ENCODE measurements around the gene FNDC10.

The FNDC10 gene

DNA sequence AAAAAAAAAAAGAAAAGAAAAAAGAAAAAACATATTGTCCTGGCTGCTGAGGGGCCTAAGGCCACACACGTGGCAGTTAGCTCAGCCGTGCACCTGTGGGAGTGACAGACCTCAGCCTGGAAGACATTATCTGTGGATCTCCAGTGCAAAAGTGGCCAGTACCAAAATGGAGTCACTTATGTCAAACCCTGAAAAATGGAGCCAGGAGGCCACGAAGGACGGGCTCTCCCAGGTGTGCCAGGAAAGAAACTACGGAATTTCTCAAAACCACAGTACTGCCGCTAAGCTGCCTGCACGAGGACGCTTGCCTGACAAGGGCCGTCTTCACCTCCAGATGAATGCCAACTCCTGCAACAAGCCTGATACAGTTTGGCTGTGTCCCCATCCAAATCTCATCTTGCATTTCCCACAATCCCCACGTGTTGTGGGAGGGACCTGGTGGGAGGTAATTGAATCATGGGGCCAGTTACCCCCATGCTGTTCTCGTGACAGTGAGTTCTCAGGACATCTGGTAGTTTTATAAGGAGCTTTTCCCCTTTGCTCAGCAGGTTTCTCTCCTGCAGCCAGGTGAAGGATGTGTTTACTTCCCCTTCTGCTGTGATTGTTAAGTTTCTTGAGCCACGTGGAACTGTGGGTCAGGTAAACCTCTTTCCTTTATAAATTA lies 10.0 kb upstream of the FNDC10 start:
- Histone ChIP-seq H3K4me1 (ENCODE audit: control insufficient read depth in 1 of 2, insufficient read depth in 1 of 2, low read depth in 1 of 2, low read length in 1 of 2) (peaks cover 42 to 43% of the 10 kb centered on the region in 2 experiments), H3K36me3 (no peaks in the 10 kb centered on the region), H3K27ac (peak overlapping the region; percentile 68), H3K4me3 (ENCODE audit: low read depth in 1 of 2, low read length in 1 of 2) (no peak overlapping the region), H3K9me3 (no peaks in the 10 kb centered on the region), H3K27me3 (no peaks in the 10 kb centered on the region)
- TF ChIP-seq, protein P1, sequence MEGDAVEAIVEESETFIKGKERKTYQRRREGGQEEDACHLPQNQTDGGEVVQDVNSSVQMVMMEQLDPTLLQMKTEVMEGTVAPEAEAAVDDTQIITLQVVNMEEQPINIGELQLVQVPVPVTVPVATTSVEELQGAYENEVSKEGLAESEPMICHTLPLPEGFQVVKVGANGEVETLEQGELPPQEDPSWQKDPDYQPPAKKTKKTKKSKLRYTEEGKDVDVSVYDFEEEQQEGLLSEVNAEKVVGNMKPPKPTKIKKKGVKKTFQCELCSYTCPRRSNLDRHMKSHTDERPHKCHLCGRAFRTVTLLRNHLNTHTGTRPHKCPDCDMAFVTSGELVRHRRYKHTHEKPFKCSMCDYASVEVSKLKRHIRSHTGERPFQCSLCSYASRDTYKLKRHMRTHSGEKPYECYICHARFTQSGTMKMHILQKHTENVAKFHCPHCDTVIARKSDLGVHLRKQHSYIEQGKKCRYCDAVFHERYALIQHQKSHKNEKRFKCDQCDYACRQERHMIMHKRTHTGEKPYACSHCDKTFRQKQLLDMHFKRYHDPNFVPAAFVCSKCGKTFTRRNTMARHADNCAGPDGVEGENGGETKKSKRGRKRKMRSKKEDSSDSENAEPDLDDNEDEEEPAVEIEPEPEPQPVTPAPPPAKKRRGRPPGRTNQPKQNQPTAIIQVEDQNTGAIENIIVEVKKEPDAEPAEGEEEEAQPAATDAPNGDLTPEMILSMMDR (IDR thresholded peaks at IDR 0.05), result no peak

DNA sequence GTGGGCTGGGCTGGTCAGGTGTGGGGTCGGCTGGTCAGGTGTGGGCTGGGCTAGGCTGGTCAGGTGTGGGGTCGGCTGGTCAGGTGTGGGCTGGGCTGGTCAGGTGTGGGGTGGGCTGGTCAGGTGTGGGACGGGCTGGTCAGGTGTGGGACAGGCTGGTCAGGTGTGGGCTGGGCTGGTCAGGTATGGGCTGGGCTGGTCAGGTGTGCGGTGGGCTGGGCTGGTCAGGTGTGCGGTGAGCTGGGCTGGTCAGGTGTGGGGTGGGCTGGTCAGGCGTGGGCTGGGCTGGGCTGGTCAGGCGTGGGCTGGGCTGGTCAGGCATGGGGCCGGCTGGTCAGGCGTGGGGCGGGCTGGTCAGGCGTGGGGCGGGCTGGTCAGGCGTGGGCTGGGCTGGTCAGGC lies 6.3 kb upstream of the FNDC10 start:
- TF ChIP-seq, protein P1 (IDR thresholded peaks at IDR 0.05), result no peak
- H3K4me3 ChIP-seq (ENCODE audit: low read depth in 1 of 2, low read length in 1 of 2), result peak overlapping the region in 1 of 2 experiments; percentile 44
- H3K36me3 ChIP-seq, result no peaks in the 10 kb centered on the region
- H3K9me3 ChIP-seq, result no peaks in the 10 kb centered on the region
- no peaks in the 10 kb centered on the region for H3K27me3 ChIP-seq
- peak overlapping the region; percentile 98 for H3K27ac ChIP-seq
- peaks cover 41 to 43% of the 10 kb centered on the region in 2 experiments for H3K4me1 ChIP-seq (ENCODE audit: control insufficient read depth in 1 of 2, insufficient read depth in 1 of 2, low read depth in 1 of 2, low read length in 1 of 2)

DNA sequence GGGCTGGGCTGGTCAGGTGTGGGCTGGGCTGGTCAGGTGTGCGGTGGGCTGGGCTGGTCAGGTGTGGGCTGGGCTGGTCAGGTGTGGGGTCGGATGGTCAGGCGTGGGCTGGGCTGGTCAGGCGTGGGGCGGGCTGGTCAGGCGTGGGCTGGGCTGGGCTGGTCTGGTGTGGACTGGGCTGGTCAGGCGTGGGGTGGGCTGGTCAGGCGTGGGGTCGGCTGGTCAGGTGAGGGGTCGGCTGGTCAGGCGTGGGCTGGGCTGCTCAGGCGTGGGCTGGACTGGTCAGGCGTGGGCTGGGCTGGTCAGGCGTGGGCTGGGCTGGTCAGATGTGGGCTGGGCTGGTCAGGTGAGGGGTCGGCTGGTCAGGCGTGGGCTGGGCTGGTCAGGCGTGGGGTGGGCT lies 5.8 kb upstream of the FNDC10 start:
- Histone ChIP-seq H3K4me1 (ENCODE audit: control insufficient read depth in 1 of 2, insufficient read depth in 1 of 2, low read depth in 1 of 2, low read length in 1 of 2) (peaks cover 46 to 47% of the 10 kb centered on the region in 2 experiments), H3K36me3 (no peaks in the 10 kb centered on the region), H3K4me3 (ENCODE audit: low read depth in 1 of 2, low read length in 1 of 2) (no peak overlapping the region), H3K9me3 (no peaks in the 10 kb centered on the region), H3K27ac (no peak overlapping the region), H3K27me3 (peaks cover 1% of the 10 kb centered on the region)
- TF ChIP-seq, protein P1 (IDR thresholded peaks at IDR 0.05), result no peak

DNA sequence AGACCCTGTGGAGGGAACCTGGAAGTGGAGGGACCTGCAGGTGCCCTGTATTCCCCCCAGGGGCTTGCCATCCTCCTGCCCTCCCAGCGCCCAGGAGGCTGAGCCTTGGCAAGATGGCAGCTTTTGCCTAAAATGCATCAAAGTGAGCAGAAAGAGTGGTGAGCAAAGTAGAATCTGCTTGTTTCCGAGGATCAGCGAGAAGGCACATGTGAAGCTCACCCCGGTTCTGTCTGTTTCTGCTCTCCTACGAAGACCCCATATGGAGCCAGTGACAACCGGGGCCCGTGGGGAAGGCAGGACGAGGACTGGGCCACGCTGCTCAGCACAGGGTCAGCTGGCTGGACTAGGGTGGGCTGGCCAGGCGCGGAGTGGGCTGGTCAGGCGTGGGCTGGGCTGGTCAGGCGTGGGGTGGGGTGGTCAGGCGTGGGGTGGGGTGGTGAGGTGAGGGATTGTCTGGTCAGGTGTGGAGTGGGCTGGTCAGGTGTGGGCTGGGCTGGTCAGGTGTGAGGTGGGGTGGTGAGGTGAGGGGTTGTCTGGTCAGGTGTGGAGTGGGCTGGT lies 5.2 kb upstream of the FNDC10 start:
- no peaks in the 10 kb centered on the region for H3K36me3 ChIP-seq
- no peaks in the 10 kb centered on the region for H3K9me3 ChIP-seq
- H3K4me1 ChIP-seq (ENCODE audit: control insufficient read depth in 1 of 2, insufficient read depth in 1 of 2, low read depth in 1 of 2, low read length in 1 of 2), result peaks cover 46 to 47% of the 10 kb centered on the region in 2 experiments
- H3K27me3 ChIP-seq, result peaks cover 7% of the 10 kb centered on the region
- no peak overlapping the region for H3K4me3 ChIP-seq (ENCODE audit: low read depth in 1 of 2, low read length in 1 of 2)
- TF ChIP-seq, protein P1 (IDR thresholded peaks at IDR 0.05), result no peak
- peak overlapping the region; percentile 8 for H3K27ac ChIP-seq

DNA sequence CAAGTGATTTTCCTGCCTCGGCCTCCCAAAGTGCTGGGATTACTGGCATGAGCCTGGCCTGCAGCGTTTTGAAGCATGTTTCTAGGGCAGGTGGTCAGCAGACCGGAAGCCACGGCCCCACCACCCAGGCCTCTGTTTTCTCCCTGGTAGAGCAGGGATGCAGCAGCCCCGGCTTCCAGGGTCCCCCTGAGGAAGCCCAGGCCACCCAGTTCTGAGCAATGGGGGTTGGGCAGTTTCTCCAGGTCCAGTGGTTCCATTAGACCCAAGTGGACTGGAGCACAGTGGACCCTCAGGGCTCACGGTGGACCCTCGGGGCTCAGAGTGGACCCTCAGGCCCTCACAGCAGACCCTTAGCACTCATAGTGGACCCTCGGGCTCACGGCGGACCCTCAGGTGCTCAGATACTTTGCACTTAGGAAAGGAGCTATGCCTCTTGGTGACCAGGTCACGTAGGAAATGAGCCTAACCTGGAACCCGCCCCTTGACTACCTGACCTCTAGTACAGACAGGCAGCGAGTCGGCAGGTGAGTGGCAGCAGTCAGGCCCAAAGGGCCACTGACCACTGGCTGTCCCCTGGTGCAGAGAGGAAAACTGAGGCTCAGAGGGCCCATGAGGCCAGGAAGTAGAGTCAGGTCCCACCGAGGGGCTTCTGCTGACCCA lies 4.6 kb upstream of the FNDC10 start:
- Histone ChIP-seq H3K4me3 (ENCODE audit: low read depth in 1 of 2, low read length in 1 of 2) (no peak overlapping the region), H3K27me3 (peaks cover 8% of the 10 kb centered on the region), H3K36me3 (no peaks in the 10 kb centered on the region), H3K9me3 (no peaks in the 10 kb centered on the region), H3K27ac (peak overlapping the region; percentile 8), H3K4me1 (ENCODE audit: control insufficient read depth in 1 of 2, insufficient read depth in 1 of 2, low read depth in 1 of 2, low read length in 1 of 2) (peaks cover 43 to 45% of the 10 kb centered on the region in 2 experiments)
- TF ChIP-seq, protein P1 (IDR thresholded peaks at IDR 0.05), result no peak

All from neutrophil (primary cell).